Prostate gland (tissue), 2 donors: ENCODE measurements around the gene ATP8B3.

Experiments used
- CTCF ChIP-seq, 4 experiments: fragments of 200-600 bp in 2 of 4; fragments of 450-650 bp in 2 of 4; sonication (generic) in 2 of 4; IDR thresholded peaks; 1 replicate in 3 of 4; 2 replicates in 1 of 4; pipeline ENCODE4 v1.5.1; 2016 to 2019; ENCODE audit warnings: antibody characterized with exemption in 4 of 4, mild to moderate bottlenecking in 2 of 4, moderate library complexity in 2 of 4
- POLR2A ChIP-seq: fragments of 450-650 bp; IDR thresholded peaks from one replicate; pipeline ENCODE4 v1.6.1; 2016; ENCODE audit warnings: antibody characterized with exemption, mild to moderate bottlenecking
- POLR2AphosphoS5 ChIP-seq: sonication (generic); formaldehyde crosslinking; IDR thresholded peaks from one replicate; pipeline ENCODE4 v1.6.1; 2017; ENCODE audit warnings: antibody characterized with exemption

GRCh38 chr19:1742989-1743696, 68.9 kb downstream of the ATP8B3 start:
- TF ChIP-seq CTCF (IDR thresholded peaks at IDR 0.05), result no peak
- no peak for TF ChIP-seq POLR2AphosphoS5
- no peak for TF ChIP-seq POLR2A
